Endothelial cell of umbilical vein (primary cell): Measurements from ENCODE around the gene PARM1. TPM values are rescaled to one million over a fixed set of nuclear protein-coding genes. Genes with fewer than 3 reads are reported as not detected.

Source experiments
- BruUV-seq: library from RNA; stranded (reverse); fragments of 400-500 nt; replicated peaks from 2 replicates; lab custom pipeline; 2021; lab: Mats Ljungman, UMichigan
- CTCF ChIA-PET: fragments of 300-600, 350-600 bp; sonication (Branson Sonifier 250); formaldehyde crosslinking; loops from one replicate; lab custom pipeline; 2021; ENCODE audit warnings: antibody characterized with exemption, inconsistent platforms; lab: Charles Lee
- POLR2A ChIA-PET: fragments of 300-600, 350-600 bp; sonication (Branson Sonifier 250); formaldehyde crosslinking; loops from one replicate; lab custom pipeline; 2021; ENCODE audit warnings: antibody characterized with exemption, inconsistent platforms; lab: Charles Lee
- DNase-seq: peaks from one replicate; pipeline ENCODE4 v3.0.0-alpha.2; 2011; ENCODE audit warnings: low read depth, low spot score
- FAIRE-seq: peaks from 2 replicates; lab custom pipeline; 2011; peaks lifted over from hg19 to GRCh38; lab: Jason Lieb, UNC
- H2AFZ ChIP-seq: 2 replicates; pipeline ENCODE4 v1.6.0; 2012; ENCODE audit warnings: low read depth, low read length, control low read depth, inconsistent platforms
- H3K27ac ChIP-seq: 2 replicates; pipeline ENCODE4 v1.5.1; 2011; ENCODE audit warnings: low read depth, mild to moderate bottlenecking, control low read depth, low read length, moderate library complexity; ENCODE audit not compliant: insufficient read depth
- H3K27me3 ChIP-seq, 2 experiments: 2 replicates each; pipeline versions ENCODE4 v1.6.0 to v1.6.1; 2011; ENCODE audit warnings: low read length in 2 of 2, mixed read lengths in 1 of 2; ENCODE audit not compliant: control insufficient read depth in 2 of 2, insufficient read depth in 2 of 2
- H3K36me3 ChIP-seq, 2 experiments: 2 replicates in 1 of 2; 3 replicates in 1 of 2; pipeline ENCODE4 v1.5.1; 2011; ENCODE audit warnings: low read length in 2 of 2, mild to moderate bottlenecking in 1 of 2, moderate library complexity in 1 of 2; ENCODE audit not compliant: control insufficient read depth in 2 of 2, insufficient read depth in 2 of 2; ENCODE audit errors: extremely low read depth in 1 of 2
- H3K4me1 ChIP-seq: 3 replicates; pipeline ENCODE4 v1.5.1; 2011; ENCODE audit warnings: mild to moderate bottlenecking, low read length; ENCODE audit not compliant: control insufficient read depth, insufficient read depth; ENCODE audit errors: extremely low read depth
- H3K4me2 ChIP-seq: 2 replicates; pipeline ENCODE4 v1.6.1; 2011; ENCODE audit warnings: low read length, control low read depth, mixed read lengths; ENCODE audit not compliant: insufficient read depth
- H3K4me3 ChIP-seq, 3 experiments: fragments of 200-600 bp in 1 of 3; sonication (generic), shearing (Covaris generic) in 1 of 3; replicated peaks in 1 of 3; 2 replicates each; pipeline ENCODE4 v1.5.1; 2011 to 2016; ENCODE audit warnings: control low read depth in 3 of 3, low read length in 3 of 3, mild to moderate bottlenecking in 2 of 3, inconsistent platforms in 1 of 3, low read depth in 1 of 3, moderate library complexity in 1 of 3; ENCODE audit not compliant: insufficient read depth in 1 of 3
- H3K79me2 ChIP-seq: 2 replicates; pipeline ENCODE4 v1.6.0; 2012; ENCODE audit warnings: low read length, inconsistent platforms; ENCODE audit not compliant: control insufficient read depth, insufficient read depth
- H3K9ac ChIP-seq: replicated peaks from 2 replicates; pipeline ENCODE3; 2011; ENCODE audit warnings: low read length, control low read depth; ENCODE audit not compliant: insufficient read depth; ENCODE audit errors: extremely low read depth
- H3K9me1 ChIP-seq: replicated peaks from 3 replicates; pipeline ENCODE4 v1.6.0; 2011; ENCODE audit warnings: mild to moderate bottlenecking, low read length; ENCODE audit not compliant: control insufficient read depth, insufficient read depth; ENCODE audit errors: extremely low read depth
- H3K9me3 ChIP-seq: replicated peaks from 2 replicates; pipeline ENCODE4 v1.5.1; 2012; ENCODE audit warnings: low read length, inconsistent platforms; ENCODE audit not compliant: control insufficient read depth, insufficient read depth
- H4K20me1 ChIP-seq: replicated peaks from 2 replicates; pipeline ENCODE3; 2011; ENCODE audit warnings: mild to moderate bottlenecking, low read length; ENCODE audit not compliant: control insufficient read depth, insufficient read depth; ENCODE audit errors: extremely low read depth
- CTCF ChIP-seq, 2 donors: IDR thresholded peaks; 1 replicate in 1 of 2; 2 replicates in 1 of 2; pipeline ENCODE4 v1.5.1; 2011; ENCODE audit warnings: low read length in 2 of 2, mild to moderate bottlenecking in 2 of 2, moderate library complexity in 2 of 2, control low read depth in 1 of 2, inconsistent platforms in 1 of 2, low read depth in 1 of 2; ENCODE audit not compliant: insufficient read depth in 1 of 2; ENCODE audit errors: extremely low read depth in 1 of 2
- EZH2 ChIP-seq: IDR thresholded peaks from 2 replicates; pipeline ENCODE4 v1.6.1; 2012; ENCODE audit warnings: borderline replicate concordance, low read depth, mild to moderate bottlenecking, moderate library complexity, low read length, inconsistent platforms; ENCODE audit not compliant: severe bottlenecking
- FOS ChIP-seq: IDR thresholded peaks from 2 replicates; pipeline ENCODE4 v1.6.1; 2011; ENCODE audit warnings: mild to moderate bottlenecking, low read length, moderate library complexity, borderline replicate concordance; ENCODE audit not compliant: insufficient read depth
- GATA2 ChIP-seq: IDR thresholded peaks from 2 replicates; pipeline ENCODE4 v1.7.0; 2011; ENCODE audit warnings: low read depth, mild to moderate bottlenecking, moderate library complexity, mixed read lengths, low read length; ENCODE audit not compliant: insufficient read length, insufficient read depth
- JUN ChIP-seq: IDR thresholded peaks from 2 replicates; pipeline ENCODE4 v1.6.1; 2011; ENCODE audit warnings: borderline replicate concordance, low read depth; ENCODE audit not compliant: insufficient read length, insufficient read depth
- MYC ChIP-seq: IDR thresholded peaks from one replicate; pipeline ENCODE4 v1.6.1; 2011; ENCODE audit warnings: mild to moderate bottlenecking, low read depth, low read length
- POLR2A ChIP-seq: IDR thresholded peaks from 2 replicates; pipeline ENCODE4 v1.6.1; 2012; ENCODE audit warnings: low read depth, mild to moderate bottlenecking, control low read depth, low read length
- POLR2AphosphoS5 ChIP-seq: IDR thresholded peaks from 2 replicates; pipeline ENCODE4 v1.6.1; 2012; ENCODE audit warnings: low read depth, mild to moderate bottlenecking, control low read depth, low read length, moderate library complexity; ENCODE audit not compliant: insufficient read depth
- dilution Hi-C: fragments of 300-500 bp; cut with MboI; formaldehyde crosslinking; loops from one replicate; pipeline ENCODE4 v1.15.0; 2019; ENCODE audit warnings: low sequenced_read_pairs; ENCODE audit not compliant: extremely low pct_ligation_motif_present
- intact Hi-C: fragments of 100-400 bp; cut with micrococcal nuclease; formaldehyde crosslinking; loops from one replicate; pipeline ENCODE4 v1.10.0; 2022
- polyA plus RNA-seq, 4 experiments: library from polyadenylated mRNA; depleted of rRNA in 3 of 4; stranded (reverse) in 3 of 4; unstranded in 1 of 4; fragments of >200 nt; gene quantifications; 2 replicates each; pipeline versions ENCODE4 v1.2.1 to v1.2.3, GENCODE V29; 2011 to 2012; ENCODE audit warnings: missing spikeins in 1 of 4
- total RNA-seq: library from RNA; stranded (reverse); gene quantifications from 2 replicates; pipeline ENCODE4 v1.2.3, GENCODE V29; 2021
- TF ChIP-seq, protein P1 (sequence below): IDR thresholded peaks from 2 replicates; pipeline ENCODE4 v1.6.1; 2011; ENCODE audit not compliant: insufficient read depth, insufficient read length

PARM1 gene
- total and polyA plus RNA-seq, 2 donors (not counting 3 experiments of a cell fraction or from before 2014, with no cell fraction given) = 0.01 TPM; not detected in 1

GRCh38 chr4:74950882-74951281 lies 18.0 kb downstream of the PARM1 start:
- H3K9ac ChIP-seq = no peak overlapping the region
- no TSS peak for BruUV-seq
- H3K27me3 ChIP-seq = no peaks in the 10 kb centered on the region
- DNase-seq = no peak
- no peaks in the 10 kb centered on the region for H3K9me3 ChIP-seq
- H3K4me1 ChIP-seq = no peaks in the 10 kb centered on the region
- POLR2A ChIA-PET = no interaction called here
- no peaks in the 10 kb centered on the region for H3K79me2 ChIP-seq
- H2AFZ ChIP-seq = no peak overlapping the region
- intact Hi-C loops (no loop called here), dilution Hi-C loops (no loop called here)
- H3K4me2 ChIP-seq = no peak overlapping the region
- no peaks in the 10 kb centered on the region for H3K36me3 ChIP-seq
- H3K27ac ChIP-seq = no peak overlapping the region
- no peak overlapping the region for H3K4me3 ChIP-seq
- no peak for TF ChIP-seq MYC
- TF ChIP-seq FOS = no peak
- TF ChIP-seq EZH2 = no peak
- no peak for TF ChIP-seq POLR2A
- no peak for TF ChIP-seq POLR2AphosphoS5
- no peak for TF ChIP-seq JUN
- TF ChIP-seq, protein P1, sequence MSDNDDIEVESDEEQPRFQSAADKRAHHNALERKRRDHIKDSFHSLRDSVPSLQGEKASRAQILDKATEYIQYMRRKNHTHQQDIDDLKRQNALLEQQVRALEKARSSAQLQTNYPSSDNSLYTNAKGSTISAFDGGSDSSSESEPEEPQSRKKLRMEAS = no peak
- no peak for FAIRE-seq
- no peaks in the 10 kb centered on the region for H3K9me1 ChIP-seq
- CTCF ChIA-PET = no interaction called here
- H4K20me1 ChIP-seq = no peaks in the 10 kb centered on the region

GRCh38 chr4:74953647-74954046 lies 20.7 kb downstream of the PARM1 start:
- Histone ChIP-seq H3K36me3 (no peaks in the 10 kb centered on the region), H3K9ac (no peak overlapping the region), H3K9me3 (no peaks in the 10 kb centered on the region), H3K79me2 (no peaks in the 10 kb centered on the region), H3K27me3 (no peaks in the 10 kb centered on the region), H3K4me1 (no peaks in the 10 kb centered on the region), H3K4me2 (no peak overlapping the region), H3K4me3 (no peak overlapping the region), H4K20me1 (no peaks in the 10 kb centered on the region), H3K27ac (no peak overlapping the region), H2AFZ (no peak overlapping the region), H3K9me1 (no peaks in the 10 kb centered on the region)
- dilution Hi-C loops = no loop called here
- no peak for TF ChIP-seq CTCF (IDR thresholded peaks at IDR 0.05; ENCODE audit: extremely low read depth in 1 of 2, insufficient read depth in 1 of 2, low read depth in 1 of 2, low read length in 2 of 2)
- no peak for TF ChIP-seq JUN
- no peak for TF ChIP-seq POLR2AphosphoS5
- no peak for TF ChIP-seq EZH2
- TF ChIP-seq POLR2A = no peak
- no peak for TF ChIP-seq GATA2
- no peak for TF ChIP-seq FOS
- TF ChIP-seq MYC = no peak
- TF ChIP-seq, protein P1 = no peak
- no TSS peak for BruUV-seq
- ChIA-PET CTCF (interaction anchor here (1.0 kb wide), 1 partner anchor 9 kb away, joined by 3 read pairs; no protein-coding TSS in a partner anchor), POLR2A (no interaction called here)
- intact Hi-C loops = no loop called here
- DNase-seq (no peak), FAIRE-seq (no peak)
